ENCODE results near the gene FHL5.
"Not testable (repeated sequence)": the region's sequence is repeated elsewhere in the genome, so short reads cannot be mapped to it uniquely, and the experiment has no call there.

Gene FHL5

GRCh38 chr6:96562886-96563285 is at the start of gene FHL5:
TSS of gene FHL5 (plus strand) at chr6:96563128. CDS start at chr6:96603614, 40,486 bp downstream.
- no peak for DNase-seq (ENCODE audit: low read depth)

DNA sequence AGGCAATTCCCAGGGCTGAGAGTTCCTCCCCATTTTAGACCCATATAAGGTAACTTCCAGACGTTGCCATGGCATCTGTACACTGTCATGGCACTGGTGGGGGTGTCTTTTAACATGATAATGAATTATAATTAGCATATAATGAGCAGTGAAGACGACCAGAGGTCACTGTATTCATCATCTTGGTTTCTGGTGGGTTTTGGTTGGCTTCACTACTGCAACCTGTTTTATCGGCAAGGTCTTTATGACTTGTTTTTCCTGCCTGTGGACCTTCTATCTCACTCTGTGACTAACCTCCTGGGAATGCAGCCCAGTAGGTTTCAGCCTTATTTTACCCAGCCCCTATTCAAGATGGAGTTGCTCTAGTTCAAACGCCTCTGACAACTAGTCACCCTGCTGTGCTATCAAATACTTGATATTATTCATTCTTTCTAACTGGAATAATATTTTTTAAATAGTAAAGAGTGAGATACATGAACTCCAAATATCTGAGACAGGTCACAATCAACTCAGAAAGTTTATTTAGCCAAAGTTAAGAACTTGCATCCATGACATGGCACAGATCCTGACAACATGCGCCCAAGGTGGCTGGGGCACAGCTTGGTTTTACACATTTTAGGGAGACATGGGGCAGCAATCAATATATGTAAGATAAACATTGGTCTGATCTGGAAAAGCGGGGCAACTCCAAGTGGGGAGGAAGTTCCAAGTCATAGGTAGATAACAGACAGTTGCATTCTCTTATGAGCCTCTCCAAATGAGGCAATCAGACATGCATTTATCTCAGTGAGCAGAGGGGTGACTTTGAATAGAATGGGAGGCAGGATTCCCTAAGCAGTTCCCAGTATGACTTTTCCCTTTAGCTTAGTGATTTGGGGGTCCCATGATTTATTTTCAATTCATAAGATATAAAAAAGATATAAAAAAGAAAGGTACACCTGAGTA is 42.5 kb upstream of the FHL5 start:
- peak; percentile 31 for DNase-seq (ENCODE audit: low read depth)

GRCh38 chr6:96521306-96521643 is 41.7 kb upstream of the FHL5 start:
- no peak for DNase-seq (ENCODE audit: low read depth)

GRCh38 chr6:96521644-96522464 is 41.1 kb upstream of the FHL5 start, which contains the start of gene UFL1:
TSS of gene UFL1 (plus strand) at chr6:96521806. CDS start at chr6:96521874, 68 bp downstream.
- peak; percentile 68 for DNase-seq (ENCODE audit: low read depth)

- DNase-seq (ENCODE audit: low read depth): no peak
Measured at GRCh38 chr6:96522465-96523009, 40.4 kb upstream of the FHL5 start.

DNA sequence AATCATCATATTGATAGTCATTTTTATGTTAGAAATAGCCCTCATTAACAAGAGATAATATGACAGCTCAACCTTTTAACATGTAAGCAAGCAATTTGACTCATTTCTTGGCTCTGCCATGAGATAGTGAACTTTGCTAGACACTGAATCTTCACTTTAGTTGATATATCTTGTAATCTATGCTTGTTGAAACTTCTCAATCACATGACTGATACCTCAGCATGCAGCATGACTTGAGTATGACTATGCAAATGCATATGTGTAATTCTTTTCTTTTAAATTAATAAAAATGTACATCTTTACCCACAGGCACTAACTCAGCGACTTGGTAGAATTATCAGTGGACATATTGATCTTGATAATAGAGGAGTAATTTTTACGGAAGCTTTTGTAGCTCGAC is 34.7 kb upstream of the FHL5 start:
- DNase-seq (ENCODE audit: low read depth): no peak

- no peak for DNase-seq (ENCODE audit: low read depth)
Measured at GRCh38 chr6:96532399-96532798, 30.5 kb upstream of the FHL5 start.

- DNase-seq (ENCODE audit: low read depth): no peak
Measured at GRCh38 chr6:96537726-96538125, 25.2 kb upstream of the FHL5 start.

DNA sequence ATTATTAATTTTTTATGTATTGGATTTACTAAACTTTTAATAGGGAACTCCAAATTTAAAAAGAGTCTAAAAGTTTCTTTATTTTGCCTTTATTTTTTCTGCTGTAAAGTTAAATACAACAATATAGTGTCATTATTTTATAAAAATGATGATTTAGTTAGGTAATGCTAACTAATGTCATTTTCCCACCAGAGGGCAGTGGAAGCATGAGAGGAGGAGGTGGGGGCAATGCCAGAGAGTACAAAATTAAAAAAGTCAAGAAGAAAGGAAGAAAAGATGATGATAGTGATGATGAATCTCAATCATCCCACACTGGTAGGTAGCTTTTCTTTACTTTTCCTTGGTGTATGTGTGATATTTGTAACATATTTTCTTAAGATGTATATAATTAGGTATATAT is 20.2 kb upstream of the FHL5 start:
- DNase-seq (ENCODE audit: low read depth): no peak

- no peak for DNase-seq (ENCODE audit: low read depth)
Measured at GRCh38 chr6:96545882-96546281, 17.0 kb upstream of the FHL5 start.

DNA sequence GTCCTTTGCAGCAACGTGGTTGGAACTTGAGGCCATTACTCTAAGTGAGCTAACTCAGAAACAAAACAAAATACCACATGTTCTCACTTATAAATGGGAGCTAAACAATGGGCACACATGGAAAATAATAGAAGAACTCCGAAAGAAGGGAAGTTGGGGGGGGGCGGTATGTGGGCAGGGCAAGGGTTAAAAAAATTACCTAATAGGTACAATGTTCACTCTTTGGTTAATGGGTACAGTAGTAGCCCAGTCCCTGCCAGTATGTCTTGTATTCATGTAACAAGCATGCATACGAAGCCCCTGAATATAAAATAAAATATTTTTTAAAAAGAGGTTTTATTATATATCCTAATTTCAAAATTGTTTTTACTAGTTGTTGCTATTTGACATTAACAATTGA is 15.3 kb upstream of the FHL5 start:
- DNase-seq (ENCODE audit: low read depth): no peak

- no peak for DNase-seq (ENCODE audit: low read depth)
Measured at GRCh38 chr6:96554558-96554957, 8.4 kb upstream of the FHL5 start.

DNA sequence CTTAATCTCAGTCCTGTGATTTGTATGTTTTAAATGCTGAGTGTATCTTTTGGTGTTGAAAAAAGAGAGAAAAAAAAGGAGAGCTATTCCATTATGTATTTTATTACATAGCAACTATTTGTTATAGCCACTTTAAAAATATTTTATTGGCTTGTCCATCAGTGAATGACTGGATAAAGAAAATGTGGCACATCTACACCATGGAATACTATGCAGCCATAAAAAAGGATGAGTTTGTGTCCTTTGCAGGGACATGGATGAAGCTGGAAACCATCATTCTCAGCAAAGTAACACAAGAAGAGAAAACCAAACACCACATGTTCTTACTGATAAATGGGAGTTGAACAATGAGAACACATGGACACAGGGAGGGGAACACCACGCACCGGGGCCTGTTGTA is 3.2 kb upstream of the FHL5 start:
- DNase-seq (ENCODE audit: low read depth): not testable (repeated sequence)

GRCh38 chr6:96563853-96564252 is 925 bp downstream of the FHL5 start:
- DNase-seq (ENCODE audit: low read depth): no peak

- DNase-seq (ENCODE audit: low read depth): no peak
Measured at GRCh38 chr6:96570053-96570452, 7.1 kb downstream of the FHL5 start.

- no peak for DNase-seq (ENCODE audit: low read depth)
Measured at GRCh38 chr6:96571551-96571950, 8.6 kb downstream of the FHL5 start.

GRCh38 chr6:96575359-96575758 is 12.4 kb downstream of the FHL5 start:
- no peak for DNase-seq (ENCODE audit: low read depth)

DNA sequence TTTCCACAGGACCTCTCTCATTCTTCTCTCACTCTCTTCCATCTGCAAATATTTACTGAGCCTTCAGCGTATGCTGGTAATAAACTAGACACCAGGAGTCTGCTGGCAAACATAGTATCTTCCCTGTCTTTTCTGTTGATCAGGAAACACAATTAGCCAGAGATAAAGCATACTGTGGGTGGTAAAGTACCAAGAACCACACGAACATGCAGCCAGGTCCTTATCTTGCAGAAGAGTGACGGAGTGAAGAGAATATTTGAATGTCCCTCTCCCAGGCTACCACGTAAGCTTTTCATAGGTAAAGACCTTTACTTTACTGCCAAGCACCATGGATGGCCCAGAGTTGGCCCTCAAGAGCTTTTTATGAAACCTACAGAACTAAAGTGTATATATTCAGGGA is 13.3 kb downstream of the FHL5 start:
- DNase-seq (ENCODE audit: low read depth): no peak

- no peak for DNase-seq (ENCODE audit: low read depth)
Measured at GRCh38 chr6:96582021-96582420, 19.1 kb downstream of the FHL5 start.

GRCh38 chr6:96582436-96582835 is 19.5 kb downstream of the FHL5 start:
- DNase-seq (ENCODE audit: low read depth): no peak

DNA sequence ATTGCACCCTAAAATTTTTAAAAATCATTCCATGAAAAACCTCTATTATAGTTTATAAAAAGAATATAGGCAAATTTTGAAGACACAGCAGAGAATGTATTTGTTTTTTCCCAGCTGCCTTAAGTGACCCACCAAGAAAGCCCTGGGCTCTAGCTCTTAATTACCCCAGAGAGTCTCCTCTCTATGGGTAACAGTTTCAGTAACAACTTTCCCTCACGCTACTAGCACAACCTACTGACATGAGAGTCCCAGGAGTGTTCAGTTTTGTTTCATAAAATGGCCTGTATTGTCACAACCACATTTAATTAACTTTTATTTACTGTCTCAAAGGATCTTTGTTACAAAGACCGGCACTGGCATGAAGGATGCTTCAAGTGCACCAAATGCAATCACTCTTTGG is 41.5 kb downstream of the FHL5 start:
- DNase-seq (ENCODE audit: low read depth): no peak

GRCh38 chr6:96608074-96608473 is 45.1 kb downstream of the FHL5 start:
- DNase-seq (ENCODE audit: low read depth): no peak

DNA sequence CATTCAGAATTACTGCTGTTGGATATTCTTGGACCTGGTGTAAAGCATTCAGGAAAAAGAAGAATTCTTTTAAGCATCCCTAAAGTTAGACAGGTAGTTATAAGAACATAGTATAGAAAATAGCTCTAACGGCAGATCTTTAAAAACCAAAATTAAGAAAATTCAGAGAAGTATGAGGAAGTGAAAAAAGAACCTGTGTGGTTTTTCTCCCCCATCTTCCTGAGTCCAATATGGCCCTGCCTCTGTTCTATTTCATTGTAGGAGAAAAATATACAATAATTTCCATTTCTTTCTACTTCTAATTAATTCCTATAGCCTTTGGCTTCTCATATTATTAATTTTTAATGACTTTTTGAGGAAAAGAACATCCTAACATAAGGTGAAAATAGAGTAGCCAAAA is 47.1 kb downstream of the FHL5 start:
- no peak for DNase-seq (ENCODE audit: low read depth)
